ENCODE measurements around the gene C1QTNF3.
"Not testable (repeated sequence)": the region's sequence is repeated elsewhere in the genome, so short reads cannot be mapped to it uniquely, and the experiment has no call there.

The C1QTNF3 gene

GRCh38 chr5:34021334-34021733 lies 21.7 kb downstream of the C1QTNF3 start:
- no peak for DNase-seq (ENCODE audit: low read depth in 3 of 3)

GRCh38 chr5:34020726-34021125 lies 22.3 kb downstream of the C1QTNF3 start:
- no peak for DNase-seq (ENCODE audit: low read depth in 3 of 3)

- no peak for DNase-seq (ENCODE audit: low read depth in 3 of 3)
Observed at GRCh38 chr5:34017254-34017653, 25.8 kb downstream of the C1QTNF3 start.

- DNase-seq (ENCODE audit: low read depth in 3 of 3), result no peak
Observed at GRCh38 chr5:34016750-34017149, 26.3 kb downstream of the C1QTNF3 start.

- DNase-seq (ENCODE audit: low read depth in 3 of 3), result no peak
Observed at GRCh38 chr5:34016222-34016621, 26.8 kb downstream of the C1QTNF3 start.

- DNase-seq (ENCODE audit: low read depth in 3 of 3), result no peak
Observed at GRCh38 chr5:34015120-34015822, 27.7 kb downstream of the C1QTNF3 start.

- DNase-seq (ENCODE audit: low read depth in 3 of 3), result no peak
Observed at GRCh38 chr5:34014626-34015025, 28.4 kb downstream of the C1QTNF3 start.

GRCh38 chr5:34013547-34013946 lies 29.5 kb downstream of the C1QTNF3 start:
- DNase-seq (ENCODE audit: low read depth in 3 of 3), result no peak

GRCh38 chr5:34012791-34013190 lies 30.2 kb downstream of the C1QTNF3 start:
- no peak for DNase-seq (ENCODE audit: low read depth in 3 of 3)

GRCh38 chr5:34011536-34011935 lies 31.5 kb downstream of the C1QTNF3 start:
- DNase-seq (ENCODE audit: low read depth in 3 of 3), result no peak

- not testable (repeated sequence) for DNase-seq (ENCODE audit: low read depth in 3 of 3)
Observed at GRCh38 chr5:34010146-34010545, 32.9 kb downstream of the C1QTNF3 start.

- DNase-seq (ENCODE audit: low read depth in 3 of 3), result no peak
Observed at GRCh38 chr5:34009610-34010009, 33.4 kb downstream of the C1QTNF3 start.

- DNase-seq (ENCODE audit: low read depth in 3 of 3), result no peak
Observed at GRCh38 chr5:34008802-34009201, 34.2 kb downstream of the C1QTNF3 start.

- peak; percentile 66 to 87 (median 80) for DNase-seq (ENCODE audit: low read depth in 3 of 3)
Observed at GRCh38 chr5:34007621-34008600, 35.1 kb downstream of the C1QTNF3 start, which contains the start of gene AMACR. TSS of gene AMACR (minus strand) at chr5:34008050. CDS start at chr5:34008019, 31 bp downstream.

GRCh38 chr5:34007201-34007620 lies 35.8 kb downstream of the C1QTNF3 start:
- no peak for DNase-seq (ENCODE audit: low read depth in 3 of 3)

- DNase-seq (ENCODE audit: low read depth in 3 of 3), result no peak
Observed at GRCh38 chr5:34005681-34006080, 37.3 kb downstream of the C1QTNF3 start.

- DNase-seq (ENCODE audit: low read depth in 3 of 3), result no peak
Observed at GRCh38 chr5:34005211-34005610, 37.8 kb downstream of the C1QTNF3 start.

- no peak for DNase-seq (ENCODE audit: low read depth in 3 of 3)
Observed at GRCh38 chr5:34003941-34004340, 39.1 kb downstream of the C1QTNF3 start.

- no peak for DNase-seq (ENCODE audit: low read depth in 3 of 3)
Observed at GRCh38 chr5:34002629-34003328, 40.2 kb downstream of the C1QTNF3 start.

- DNase-seq (ENCODE audit: low read depth in 3 of 3), result no peak
Observed at GRCh38 chr5:34001241-34001841, 41.7 kb downstream of the C1QTNF3 start.

- DNase-seq (ENCODE audit: low read depth in 3 of 3), result no peak
Observed at GRCh38 chr5:33999978-34000377, 43.0 kb downstream of the C1QTNF3 start.
